HCT116 (cell line): Measurements from ENCODE around the gene CD63. TPM values are rescaled to one million over a fixed set of nuclear protein-coding genes. Genes with fewer than 3 reads are reported as not detected.

Source experiments
- ATAC-seq: fragments of 200-7000 bp; cut with Tn5 transposase; 2 replicates; pipeline ENCODE4 v1.9.1; 2020; ENCODE audit warnings: mild to moderate bottlenecking, moderate library complexity
- BruUV-seq: library from RNA; stranded (reverse); fragments of 400-500 nt; replicated peaks from 2 replicates; lab custom pipeline; 2021; lab: Mats Ljungman, UMichigan
- CTCF ChIA-PET: fragments of 300-600 bp; sonication (Branson Sonifier 250); formaldehyde crosslinking; loops from one replicate; lab custom pipeline; 2021; ENCODE audit warnings: antibody characterized with exemption; lab: Charles Lee
- POLR2A ChIA-PET: fragments of 300-600, 350-600 bp; sonication (Branson Sonifier 250); formaldehyde crosslinking; loops from one replicate; lab custom pipeline; 2021; ENCODE audit warnings: antibody characterized with exemption; lab: Charles Lee
- RAD21 ChIA-PET, 2 experiments: fragments of 300-600 bp; sonication (Branson Sonifier 250); formaldehyde crosslinking; loops; one replicate each; lab custom pipeline; 2023; ENCODE audit warnings: low total read pairs in 2 of 2; ENCODE audit not compliant: uncharacterized antibody in 2 of 2, unreplicated experiment in 2 of 2, low non-redundant PET in 1 of 2; lab: Charles Lee
- DNase-seq: peaks from one replicate; pipeline ENCODE4 v3.0.0-alpha.2; 2010; ENCODE audit warnings: low read depth, low spot score
- H2AFZ ChIP-seq: fragments of 200-600 bp; shearing (Covaris generic), sonication (generic); 2 replicates; pipeline ENCODE4 v1.6.1; 2017; ENCODE audit warnings: low read depth, mixed run types, mixed read lengths, antibody characterized with exemption, low read length; ENCODE audit not compliant: poor library complexity, severe bottlenecking
- H3K27ac ChIP-seq: 2 replicates; pipeline ENCODE4 v1.5.1; 2012; ENCODE audit warnings: low read depth, low read length
- H3K27me3 ChIP-seq: fragments of 200-600 bp; sonication (generic); 2 replicates; pipeline ENCODE4 v1.6.1; 2016; ENCODE audit warnings: mixed run types, low read length, mixed read lengths; ENCODE audit not compliant: insufficient read depth
- H3K36me3 ChIP-seq, 2 experiments: fragments of 200-500 bp in 1 of 2; fragments of 200-600 bp in 1 of 2; sonication (Bioruptor generic) in 1 of 2; sonication (generic) in 1 of 2; 2 replicates each; pipeline versions ENCODE4 v1.5.1 to v1.6.1; 2014 to 2016; ENCODE audit warnings: low read length in 2 of 2, inconsistent platforms in 1 of 2, mixed read lengths in 1 of 2, mixed run types in 1 of 2; ENCODE audit not compliant: insufficient read depth in 2 of 2, control insufficient read depth in 1 of 2
- H3K4me1 ChIP-seq, 2 experiments: fragments of 200-600 bp in 1 of 2; sonication (generic) in 1 of 2; 2 replicates each; pipeline versions ENCODE4 v1.5.1 to v1.6.1; 2012 to 2017; ENCODE audit warnings: low read length in 2 of 2, inconsistent platforms in 1 of 2, mild to moderate bottlenecking in 1 of 2, mixed read lengths in 1 of 2, mixed run types in 1 of 2, moderate library complexity in 1 of 2; ENCODE audit not compliant: insufficient read depth in 2 of 2, control insufficient read depth in 1 of 2
- H3K4me2 ChIP-seq: fragments of 200-600 bp; sonication (generic); 2 replicates; pipeline ENCODE4 v1.6.1; 2017; ENCODE audit warnings: mixed run types, low read length, mixed read lengths
- H3K4me3 ChIP-seq, 2 experiments: fragments of 200-600 bp in 1 of 2; sonication (generic) in 1 of 2; replicated peaks in 1 of 2; 2 replicates each; pipeline ENCODE4 v1.5.1; 2011 to 2016; ENCODE audit warnings: low read length in 2 of 2, control low read depth in 1 of 2, low read depth in 1 of 2, mild to moderate bottlenecking in 1 of 2, mixed read lengths in 1 of 2, mixed run types in 1 of 2
- H3K79me2 ChIP-seq: fragments of 200-600 bp; sonication (generic); 2 replicates; pipeline ENCODE4 v1.6.1; 2017; ENCODE audit warnings: mild to moderate bottlenecking, mixed run types, low read length, moderate library complexity, mixed read lengths; ENCODE audit not compliant: insufficient read depth
- H3K9ac ChIP-seq: fragments of 200-600 bp; sonication (generic); 2 replicates; pipeline ENCODE4 v1.6.1; 2016; ENCODE audit warnings: low read length, mixed read lengths
- H3K9me2 ChIP-seq: fragments of 200-600 bp; sonication (generic), shearing (Covaris generic); 2 replicates; pipeline ENCODE4 v1.6.1; 2017; ENCODE audit warnings: mixed run types, mild to moderate bottlenecking, moderate library complexity; ENCODE audit not compliant: insufficient read depth
- H3K9me3 ChIP-seq, 2 experiments: fragments of 200-500 bp in 1 of 2; fragments of 200-600 bp in 1 of 2; sonication (Bioruptor generic) in 1 of 2; sonication (generic) in 1 of 2; 2 replicates each; pipeline ENCODE4 v1.6.1; 2014 to 2017; ENCODE audit warnings: low read length in 2 of 2, mixed read lengths in 2 of 2, inconsistent platforms in 1 of 2, low read depth in 1 of 2, mild to moderate bottlenecking in 1 of 2, mixed run types in 1 of 2, moderate library complexity in 1 of 2; ENCODE audit not compliant: control insufficient read depth in 1 of 2, insufficient read depth in 1 of 2
- H4K20me1 ChIP-seq: fragments of 200-600 bp; sonication (generic), shearing (Covaris generic); 2 replicates; pipeline ENCODE4 v1.6.1; 2017; ENCODE audit warnings: mixed run types, mild to moderate bottlenecking, moderate library complexity; ENCODE audit not compliant: insufficient read depth
- CEBPB ChIP-seq: IDR thresholded peaks from 2 replicates; pipeline ENCODE4 v1.6.1; 2012; ENCODE audit warnings: low read depth
- EGR1 ChIP-seq: IDR thresholded peaks from 2 replicates; pipeline ENCODE4 v1.6.1; 2012; ENCODE audit warnings: low read depth
- EZH2 ChIP-seq: fragments of 200-600 bp; sonication (generic); IDR thresholded peaks from 2 replicates; pipeline ENCODE4 v1.6.1; 2017; ENCODE audit warnings: antibody characterized with exemption, mixed run types
- JUND ChIP-seq: IDR thresholded peaks from 2 replicates; pipeline ENCODE4 v1.6.1; 2012
- POLR2A ChIP-seq: IDR thresholded peaks from 2 replicates; pipeline ENCODE4 v1.7.0; 2011; ENCODE audit warnings: borderline replicate concordance; ENCODE audit not compliant: insufficient read depth, insufficient read length; ENCODE audit errors: extremely low read depth
- RAD21 ChIP-seq: IDR thresholded peaks from 2 replicates; pipeline ENCODE4 v1.6.1; 2012; ENCODE audit warnings: low read depth, mild to moderate bottlenecking
- SRF ChIP-seq: IDR thresholded peaks from 2 replicates; pipeline ENCODE4 v1.6.1; 2012; ENCODE audit warnings: low read depth
- YY1 ChIP-seq: IDR thresholded peaks from 2 replicates; pipeline ENCODE4 v1.6.1; 2011; ENCODE audit warnings: low read length, low read depth, moderate library complexity, mild to moderate bottlenecking; ENCODE audit not compliant: insufficient replicate concordance; ENCODE audit errors: extremely low read depth
- intact Hi-C: fragments of 100-400 bp; cut with micrococcal nuclease; formaldehyde crosslinking; loops from 2 replicates; pipeline ENCODE4 v1.10.0; 2022
- total RNA-seq: library from RNA; stranded (reverse); gene quantifications from one replicate; pipeline ENCODE4 v1.2.1, GENCODE V29; 2021; ENCODE audit not compliant: unreplicated experiment
- TF ChIP-seq, protein P1 (sequence below): IDR thresholded peaks from 2 replicates; pipeline ENCODE4 v1.6.1; 2012
- TF ChIP-seq, protein P2 (sequence below): IDR thresholded peaks from 2 replicates; pipeline ENCODE4 v1.6.1; 2011; ENCODE audit warnings: mild to moderate bottlenecking, low read length, moderate library complexity; ENCODE audit not compliant: insufficient replicate concordance; ENCODE audit errors: extremely low read depth
- TF ChIP-seq, protein P3 (sequence below): IDR thresholded peaks from 2 replicates; pipeline ENCODE4 v1.6.1; 2012

The CD63 gene
- total RNA-seq, 1 experiment from 2014 or later = 355 TPM

DNA sequence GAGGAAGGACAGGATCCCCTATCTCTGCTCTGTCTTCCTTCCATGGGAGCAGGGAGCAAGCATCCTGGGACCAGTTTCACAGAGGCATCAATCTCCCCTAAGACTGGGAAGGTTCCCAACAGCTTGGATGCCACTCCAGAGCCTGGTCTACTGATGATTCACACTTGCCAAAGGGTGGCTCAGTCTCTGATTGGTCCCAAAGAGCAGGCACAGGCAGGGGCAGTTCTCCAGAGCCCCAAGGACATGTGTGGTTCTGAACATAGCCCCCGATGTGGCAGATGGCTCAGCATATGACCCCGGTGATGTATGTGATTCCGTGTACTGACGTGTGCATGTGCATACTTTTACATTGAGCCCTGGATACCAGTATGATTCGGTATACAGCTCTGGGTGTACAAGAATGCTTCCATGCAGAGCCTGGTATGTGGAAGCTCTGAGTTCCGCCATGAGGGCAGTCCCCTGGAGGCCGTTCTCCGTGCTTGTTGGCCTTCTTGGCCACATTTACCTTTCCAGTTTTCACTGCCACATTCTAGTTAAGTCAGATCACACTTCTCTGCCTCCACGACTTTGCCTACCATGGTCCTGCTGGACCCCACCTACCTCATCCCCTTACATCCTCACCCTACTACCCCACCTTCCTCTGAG, 42.3 kb downstream of the CD63 start:
- H3K4me2 ChIP-seq = no peak overlapping the region
- no peaks in the 10 kb centered on the region for H4K20me1 ChIP-seq
- no peak overlapping the region for H3K27ac ChIP-seq
- DNase-seq (no peak), ATAC-seq (no peak)
- no peak overlapping the region for H3K9ac ChIP-seq
- intact Hi-C loops = no loop called here
- H3K4me3 ChIP-seq = no peak overlapping the region
- no peak overlapping the region for H2AFZ ChIP-seq
- H3K4me1 ChIP-seq = peaks cover 4 to 15% of the 10 kb centered on the region in 2 experiments; a peak in 3 of 4 replicates
- H3K9me2 ChIP-seq = no peaks in the 10 kb centered on the region
- H3K36me3 ChIP-seq = no peaks in the 10 kb centered on the region
- BruUV-seq = no TSS peak
- H3K9me3 ChIP-seq = no peaks in the 10 kb centered on the region
- ChIA-PET POLR2A (no interaction called here), RAD21 (no interaction called here), CTCF (no interaction called here)
- no peaks in the 10 kb centered on the region for H3K27me3 ChIP-seq
- TF ChIP-seq, protein P1, sequence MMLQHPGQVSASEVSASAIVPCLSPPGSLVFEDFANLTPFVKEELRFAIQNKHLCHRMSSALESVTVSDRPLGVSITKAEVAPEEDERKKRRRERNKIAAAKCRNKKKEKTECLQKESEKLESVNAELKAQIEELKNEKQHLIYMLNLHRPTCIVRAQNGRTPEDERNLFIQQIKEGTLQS = no peak
- TF ChIP-seq RAD21 (no peak), EZH2 (no peak), POLR2A (no peak), SRF (no peak), JUND (no peak), YY1 (no peak), CEBPB (no peak), EGR1 (no peak)
- TF ChIP-seq, protein P2, sequence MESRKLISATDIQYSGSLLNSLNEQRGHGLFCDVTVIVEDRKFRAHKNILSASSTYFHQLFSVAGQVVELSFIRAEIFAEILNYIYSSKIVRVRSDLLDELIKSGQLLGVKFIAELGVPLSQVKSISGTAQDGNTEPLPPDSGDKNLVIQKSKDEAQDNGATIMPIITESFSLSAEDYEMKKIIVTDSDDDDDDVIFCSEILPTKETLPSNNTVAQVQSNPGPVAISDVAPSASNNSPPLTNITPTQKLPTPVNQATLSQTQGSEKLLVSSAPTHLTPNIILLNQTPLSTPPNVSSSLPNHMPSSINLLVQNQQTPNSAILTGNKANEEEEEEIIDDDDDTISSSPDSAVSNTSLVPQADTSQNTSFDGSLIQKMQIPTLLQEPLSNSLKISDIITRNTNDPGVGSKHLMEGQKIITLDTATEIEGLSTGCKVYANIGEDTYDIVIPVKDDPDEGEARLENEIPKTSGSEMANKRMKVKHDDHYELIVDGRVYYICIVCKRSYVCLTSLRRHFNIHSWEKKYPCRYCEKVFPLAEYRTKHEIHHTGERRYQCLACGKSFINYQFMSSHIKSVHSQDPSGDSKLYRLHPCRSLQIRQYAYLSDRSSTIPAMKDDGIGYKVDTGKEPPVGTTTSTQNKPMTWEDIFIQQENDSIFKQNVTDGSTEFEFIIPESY = no peak
- TF ChIP-seq, protein P3, sequence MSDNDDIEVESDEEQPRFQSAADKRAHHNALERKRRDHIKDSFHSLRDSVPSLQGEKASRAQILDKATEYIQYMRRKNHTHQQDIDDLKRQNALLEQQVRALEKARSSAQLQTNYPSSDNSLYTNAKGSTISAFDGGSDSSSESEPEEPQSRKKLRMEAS = no peak
- 0 out of 2 replicates have a peak, but pooled peaks cover 5% of the 10 kb centered on the region for H3K79me2 ChIP-seq
